ENCODE measurements around the gene CNTD1.

The CNTD1 gene

DNA sequence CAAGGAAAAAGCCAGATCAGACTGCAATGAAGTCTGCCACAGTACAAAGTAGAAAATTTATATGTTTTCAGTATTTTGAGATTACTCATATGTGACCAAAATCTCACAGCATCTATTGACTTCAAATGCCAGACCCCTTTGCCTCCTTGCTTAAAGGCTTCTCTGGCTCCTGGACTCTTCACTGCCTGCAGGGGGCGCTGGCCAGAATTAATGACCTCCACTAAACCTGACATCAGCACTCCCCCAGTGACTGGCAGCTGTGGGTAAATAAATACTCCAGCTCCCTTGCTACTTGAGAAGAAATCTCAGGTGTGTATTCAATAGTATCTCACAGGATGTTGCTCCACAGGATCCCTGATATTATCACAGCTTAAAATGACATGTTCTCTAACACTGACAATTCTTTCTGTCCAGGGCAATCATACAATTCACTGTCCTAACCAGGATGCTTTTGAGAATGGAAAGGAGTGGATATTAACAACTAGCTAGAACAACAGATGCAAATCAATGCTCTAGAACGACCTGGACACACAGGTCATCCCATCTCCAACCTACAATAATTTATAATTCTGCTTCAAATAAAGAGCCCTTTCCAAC is 21.4 kb downstream of the CNTD1 start:
- peak; percentile 82 for TF ChIP-seq CTCF (conservative IDR thresholded peaks at IDR 0.05; ENCODE audit: control insufficient read depth, insufficient read depth, low read depth, low read length)
- no peak overlapping the region for H3K4me3 ChIP-seq (ENCODE audit: control insufficient read depth, low read depth, low read length)
- DNase-seq (ENCODE audit: low read depth), result peak; percentile 63

DNA sequence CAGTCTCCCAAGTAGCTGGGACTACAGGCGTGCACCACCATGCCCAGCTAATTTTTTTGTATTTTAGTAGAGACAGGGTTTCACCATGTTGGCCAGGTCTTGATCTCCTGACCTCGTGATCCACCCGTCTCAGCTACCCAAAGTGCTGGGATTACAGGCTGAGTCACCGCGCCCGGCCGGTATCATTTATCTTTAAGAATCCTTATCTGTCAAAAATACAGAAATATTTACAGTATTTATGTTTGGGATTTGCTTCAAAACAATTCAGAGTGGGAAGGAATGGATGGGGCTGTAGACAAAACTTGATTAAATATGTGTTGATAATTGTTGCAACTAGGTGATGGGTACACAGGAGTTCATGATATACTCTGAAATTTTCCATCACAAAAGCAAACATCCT is 22.5 kb downstream of the CNTD1 start:
- DNase-seq (ENCODE audit: low read depth), result no peak
- H3K4me3 ChIP-seq (ENCODE audit: control insufficient read depth, low read depth, low read length), result no peak overlapping the region
- TF ChIP-seq CTCF (conservative IDR thresholded peaks at IDR 0.05; ENCODE audit: control insufficient read depth, insufficient read depth, low read depth, low read length), result no peak

GRCh38 chr17:42827472-42827871 is 28.8 kb downstream of the CNTD1 start:
- H3K4me3 ChIP-seq (ENCODE audit: control insufficient read depth, low read depth, low read length), result no peak overlapping the region
- no peak for DNase-seq (ENCODE audit: low read depth)
- no peak for TF ChIP-seq CTCF (conservative IDR thresholded peaks at IDR 0.05; ENCODE audit: control insufficient read depth, insufficient read depth, low read depth, low read length)

GRCh38 chr17:42830971-42831370 is 32.3 kb downstream of the CNTD1 start:
- no peak for DNase-seq (ENCODE audit: low read depth)
- no peak for TF ChIP-seq CTCF (conservative IDR thresholded peaks at IDR 0.05; ENCODE audit: control insufficient read depth, insufficient read depth, low read depth, low read length)
- H3K4me3 ChIP-seq (ENCODE audit: control insufficient read depth, low read depth, low read length), result no peak overlapping the region

GRCh38 chr17:42832213-42832933 is 33.7 kb downstream of the CNTD1 start:
- peak overlapping the region; percentile 81 for H3K4me3 ChIP-seq (ENCODE audit: control insufficient read depth, low read depth, low read length)
- no peak for DNase-seq (ENCODE audit: low read depth)
- TF ChIP-seq CTCF (conservative IDR thresholded peaks at IDR 0.05; ENCODE audit: control insufficient read depth, insufficient read depth, low read depth, low read length), result no peak

- peak within 1 kb of the TSS; percentile 81 for H3K4me3 ChIP-seq (ENCODE audit: control insufficient read depth, low read depth, low read length)
- DNase-seq (ENCODE audit: low read depth), result peak; percentile 87
- no peak for TF ChIP-seq CTCF (conservative IDR thresholded peaks at IDR 0.05; ENCODE audit: control insufficient read depth, insufficient read depth, low read depth, low read length)
These were observed 34.5 kb downstream of the CNTD1 start, which contains the start of gene PSME3 for GRCh38 chr17:42832934-42833766. Gene PSME3 (plus strand): TSS chr17:42833397. CDS start chr17:42833632, 235 bp downstream.
